ENCODE results near the gene STOX2.

Gene STOX2

GRCh38 chr4:183876268-183876934, 28.7 kb upstream of the STOX2 start:
- H3K4me3 Mint-ChIP-seq = no peak overlapping the region
- H3K36me3 Mint-ChIP-seq = no peaks in the 10 kb centered on the region
- peaks cover 2% of the 10 kb centered on the region for H3K27me3 Mint-ChIP-seq
- no peak overlapping the region for H3K27ac Mint-ChIP-seq
- no peaks in the 10 kb centered on the region for H3K9me3 Mint-ChIP-seq
- H3K4me1 Mint-ChIP-seq = no peaks in the 10 kb centered on the region

- no peak overlapping the region for H3K27ac Mint-ChIP-seq
- peaks cover 2% of the 10 kb centered on the region for H3K27me3 Mint-ChIP-seq
- no peaks in the 10 kb centered on the region for H3K36me3 Mint-ChIP-seq
- H3K9me3 Mint-ChIP-seq = no peaks in the 10 kb centered on the region
- H3K4me1 Mint-ChIP-seq = no peaks in the 10 kb centered on the region
- H3K4me3 Mint-ChIP-seq = no peak overlapping the region
These were observed 26.7 kb upstream of the STOX2 start for GRCh38 chr4:183878251-183878970.

- Mint-ChIP-seq H3K27me3 (no peaks in the 10 kb centered on the region), H3K27ac (no peak overlapping the region), H3K36me3 (no peaks in the 10 kb centered on the region), H3K9me3 (no peaks in the 10 kb centered on the region), H3K4me1 (no peaks in the 10 kb centered on the region), H3K4me3 (no peak overlapping the region)
These were observed 19.8 kb upstream of the STOX2 start for GRCh38 chr4:183885205-183885720.

GRCh38 chr4:183887351-183887750, 17.8 kb upstream of the STOX2 start:
- Mint-ChIP-seq H3K27ac (no peak overlapping the region), H3K9me3 (no peaks in the 10 kb centered on the region), H3K27me3 (no peaks in the 10 kb centered on the region), H3K4me3 (no peak overlapping the region), H3K4me1 (no peaks in the 10 kb centered on the region), H3K36me3 (no peaks in the 10 kb centered on the region)

- H3K36me3 Mint-ChIP-seq = no peaks in the 10 kb centered on the region
- H3K4me3 Mint-ChIP-seq = no peak overlapping the region
- no peaks in the 10 kb centered on the region for H3K9me3 Mint-ChIP-seq
- no peaks in the 10 kb centered on the region for H3K4me1 Mint-ChIP-seq
- no peak overlapping the region for H3K27ac Mint-ChIP-seq
- peaks cover 4% of the 10 kb centered on the region for H3K27me3 Mint-ChIP-seq
These were observed 16.5 kb upstream of the STOX2 start for GRCh38 chr4:183888564-183888963.

GRCh38 chr4:183889190-183889589, 15.9 kb upstream of the STOX2 start:
- Mint-ChIP-seq H3K27ac (no peak overlapping the region), H3K27me3 (peaks cover 4% of the 10 kb centered on the region), H3K4me1 (no peaks in the 10 kb centered on the region), H3K36me3 (no peaks in the 10 kb centered on the region), H3K9me3 (no peaks in the 10 kb centered on the region), H3K4me3 (no peak overlapping the region)

GRCh38 chr4:183897193-183897592, 7.9 kb upstream of the STOX2 start:
- Mint-ChIP-seq H3K9me3 (no peaks in the 10 kb centered on the region), H3K27me3 (peaks cover 12% of the 10 kb centered on the region), H3K27ac (no peak overlapping the region), H3K4me3 (no peak overlapping the region), H3K4me1 (no peaks in the 10 kb centered on the region), H3K36me3 (no peaks in the 10 kb centered on the region)

GRCh38 chr4:183898456-183898855, 6.7 kb upstream of the STOX2 start:
- Mint-ChIP-seq H3K4me1 (no peaks in the 10 kb centered on the region), H3K4me3 (no peak overlapping the region), H3K27me3 (peaks cover 19% of the 10 kb centered on the region), H3K36me3 (no peaks in the 10 kb centered on the region), H3K27ac (no peak overlapping the region), H3K9me3 (no peaks in the 10 kb centered on the region)

GRCh38 chr4:183903021-183903760, 1.9 kb upstream of the STOX2 start:
- peaks cover 4% of the 10 kb centered on the region for H3K4me1 Mint-ChIP-seq
- H3K27ac Mint-ChIP-seq = no peak overlapping the region
- no peaks in the 10 kb centered on the region for H3K9me3 Mint-ChIP-seq
- no peaks in the 10 kb centered on the region for H3K36me3 Mint-ChIP-seq
- no peak overlapping the region for H3K4me3 Mint-ChIP-seq
- peaks cover 33% of the 10 kb centered on the region for H3K27me3 Mint-ChIP-seq

- no peaks in the 10 kb centered on the region for H3K9me3 Mint-ChIP-seq
- H3K27ac Mint-ChIP-seq = no peak overlapping the region
- H3K4me1 Mint-ChIP-seq = peaks cover 4% of the 10 kb centered on the region
- H3K4me3 Mint-ChIP-seq = no peak overlapping the region
- H3K27me3 Mint-ChIP-seq = peaks cover 53% of the 10 kb centered on the region
- no peaks in the 10 kb centered on the region for H3K36me3 Mint-ChIP-seq
These were observed 734 bp downstream of the STOX2 start for GRCh38 chr4:183905593-183906488.

- Mint-ChIP-seq H3K4me1 (peaks cover 4% of the 10 kb centered on the region), H3K27ac (no peak overlapping the region), H3K4me3 (no peak overlapping the region), H3K36me3 (no peaks in the 10 kb centered on the region), H3K9me3 (no peaks in the 10 kb centered on the region), H3K27me3 (peaks cover 50% of the 10 kb centered on the region)
These were observed 1.3 kb downstream of the STOX2 start for GRCh38 chr4:183906489-183906738.

GRCh38 chr4:183906739-183907651, 1.9 kb downstream of the STOX2 start:
- Mint-ChIP-seq H3K4me3 (no peak overlapping the region), H3K4me1 (peaks cover 4% of the 10 kb centered on the region), H3K36me3 (no peaks in the 10 kb centered on the region), H3K9me3 (no peaks in the 10 kb centered on the region), H3K27ac (no peak overlapping the region), H3K27me3 (peaks cover 47% of the 10 kb centered on the region)

GRCh38 chr4:183907871-183908683, 3.0 kb downstream of the STOX2 start:
- Mint-ChIP-seq H3K36me3 (no peaks in the 10 kb centered on the region), H3K4me3 (no peak overlapping the region), H3K27ac (no peak overlapping the region), H3K27me3 (peaks cover 40% of the 10 kb centered on the region), H3K9me3 (no peaks in the 10 kb centered on the region), H3K4me1 (peaks cover 4% of the 10 kb centered on the region)

- H3K27ac Mint-ChIP-seq = no peak overlapping the region
These were observed 4.1 kb downstream of the STOX2 start for GRCh38 chr4:183909187-183909586.

More at GRCh38 chr4:183909187-183909586, 4.1 kb downstream of the STOX2 start:
- H3K4me1 Mint-ChIP-seq = peaks cover 4% of the 10 kb centered on the region
- peaks cover 34% of the 10 kb centered on the region for H3K27me3 Mint-ChIP-seq
- H3K4me3 Mint-ChIP-seq = no peak overlapping the region
- no peaks in the 10 kb centered on the region for H3K9me3 Mint-ChIP-seq
- H3K36me3 Mint-ChIP-seq = no peaks in the 10 kb centered on the region
